H9 (cell line): ENCODE measurements around the gene OLIG2. TPM values are rescaled to one million over a fixed set of nuclear protein-coding genes. Genes with fewer than 3 reads are reported as not detected.

ENCODE experiments used
- DNase-seq: peaks from one replicate; pipeline ENCODE4 v3.0.0-alpha.2; 2017
- H2AFZ ChIP-seq: one replicate; pipeline ENCODE4 v1.6.1; 2013; ENCODE audit warnings: mild to moderate bottlenecking, low read length, control low read depth, moderate library complexity
- H2AK5ac ChIP-seq: 2 replicates; pipeline ENCODE4 v1.6.1; 2013; ENCODE audit warnings: low read length, control low read depth, mixed read lengths; ENCODE audit not compliant: insufficient read length
- H2BK120ac ChIP-seq: one replicate; pipeline ENCODE4 v1.6.1; 2013; ENCODE audit warnings: low read depth, mild to moderate bottlenecking, low read length, control low read depth, inconsistent platforms; ENCODE audit not compliant: poor library complexity, severe bottlenecking
- H2BK12ac ChIP-seq: 2 replicates; pipeline ENCODE4 v1.6.1; 2013; ENCODE audit warnings: low read length, control low read depth, mixed read lengths, low read depth; ENCODE audit not compliant: insufficient read length
- H2BK15ac ChIP-seq: 2 replicates; pipeline ENCODE4 v1.6.1; 2013; ENCODE audit warnings: low read depth, low read length, control low read depth
- H2BK20ac ChIP-seq: one replicate; pipeline ENCODE4 v1.6.1; 2013; ENCODE audit warnings: low read depth, mild to moderate bottlenecking, low read length, control low read depth, inconsistent platforms; ENCODE audit not compliant: poor library complexity, severe bottlenecking
- H2BK5ac ChIP-seq: 2 replicates; pipeline ENCODE4 v1.6.1; 2013; ENCODE audit warnings: low read length, control low read depth, mixed read lengths; ENCODE audit not compliant: insufficient read length
- H3K14ac ChIP-seq: 2 replicates; pipeline ENCODE4 v1.6.1; 2013; ENCODE audit warnings: low read length, control low read depth; ENCODE audit not compliant: insufficient read depth
- H3K18ac ChIP-seq: 2 replicates; pipeline ENCODE4 v1.6.1; 2013; ENCODE audit warnings: low read depth, mild to moderate bottlenecking, mixed read lengths, low read length, control low read depth; ENCODE audit not compliant: insufficient read length
- H3K23ac ChIP-seq: 2 replicates; pipeline ENCODE4 v1.6.1; 2013; ENCODE audit warnings: low read length, control low read depth, mixed read lengths, low read depth; ENCODE audit not compliant: insufficient read length
- H3K23me2 ChIP-seq: 2 replicates; pipeline ENCODE4 v1.6.1; 2013; ENCODE audit warnings: low read depth, mild to moderate bottlenecking, mixed read lengths, low read length, control low read depth; ENCODE audit not compliant: insufficient read length, poor library complexity, severe bottlenecking
- H3K27ac ChIP-seq: 2 replicates; pipeline ENCODE4 v1.5.1; 2013; ENCODE audit warnings: low read length, control low read depth, mixed read lengths, low read depth; ENCODE audit not compliant: insufficient read length
- H3K27me3 ChIP-seq: 2 replicates; pipeline ENCODE4 v1.6.1; 2013; ENCODE audit warnings: low read length, control low read depth, inconsistent platforms; ENCODE audit not compliant: insufficient read depth
- H3K4ac ChIP-seq: 2 replicates; pipeline ENCODE4 v1.6.1; 2013; ENCODE audit warnings: low read depth, mild to moderate bottlenecking, control low read depth, inconsistent platforms, low read length, moderate library complexity
- H3K4me1 ChIP-seq: 2 replicates; pipeline ENCODE4 v1.6.1; 2013; ENCODE audit warnings: low read length, control low read depth, inconsistent platforms; ENCODE audit not compliant: insufficient read depth
- H3K4me2 ChIP-seq: 2 replicates; pipeline ENCODE4 v1.6.1; 2013; ENCODE audit warnings: low read length, control low read depth, mixed read lengths; ENCODE audit not compliant: insufficient read length, insufficient read depth
- H3K56ac ChIP-seq: 2 replicates; pipeline ENCODE4 v1.6.1; 2013; ENCODE audit warnings: low read depth, mild to moderate bottlenecking, mixed read lengths, low read length, control low read depth; ENCODE audit not compliant: insufficient read length
- H3K79me1 ChIP-seq: 2 replicates; pipeline ENCODE4 v1.6.1; 2013; ENCODE audit warnings: low read depth, mild to moderate bottlenecking, moderate library complexity, low read length, control low read depth, inconsistent platforms; ENCODE audit not compliant: insufficient read depth, poor library complexity, severe bottlenecking
- H3K79me2 ChIP-seq: 2 replicates; pipeline ENCODE4 v1.6.1; 2013; ENCODE audit warnings: low read length, control low read depth, inconsistent platforms; ENCODE audit not compliant: insufficient read depth
- H3K9ac ChIP-seq: 2 replicates; pipeline ENCODE4 v1.6.1; 2013; ENCODE audit warnings: low read length, control low read depth, mixed read lengths; ENCODE audit not compliant: insufficient read length; ENCODE audit errors: extremely low read depth
- H3K9me3 ChIP-seq: one replicate; pipeline ENCODE4 v1.6.1; 2013; ENCODE audit warnings: low read depth, low read length, inconsistent platforms; ENCODE audit not compliant: control insufficient read depth
- H3T11ph ChIP-seq: one replicate; pipeline ENCODE4 v1.6.1; 2013; ENCODE audit warnings: mild to moderate bottlenecking, low read length, control low read depth, inconsistent platforms
- H4K20me1 ChIP-seq: one replicate; pipeline ENCODE4 v1.6.1; 2013; ENCODE audit not compliant: control insufficient read depth, insufficient read length, insufficient read depth
- H4K5ac ChIP-seq: 2 replicates; pipeline ENCODE4 v1.6.1; 2013; ENCODE audit warnings: low read depth, mild to moderate bottlenecking, mixed read lengths, low read length, control low read depth; ENCODE audit not compliant: insufficient read length
- H4K8ac ChIP-seq: replicated peaks from 2 replicates; pipeline ENCODE4 v1.6.1; 2013; ENCODE audit warnings: low read length, control low read depth, mixed read lengths, low read depth; ENCODE audit not compliant: insufficient read length
- H4K91ac ChIP-seq: 2 replicates; pipeline ENCODE4 v1.6.1; 2013; ENCODE audit warnings: low read depth, mild to moderate bottlenecking, moderate library complexity, mixed read lengths, low read length, control low read depth; ENCODE audit not compliant: insufficient read length
- H3K27ac Mint-ChIP-seq, 3 experiments: 2 replicates in 2 of 3; 3 replicates in 1 of 3; pipeline ENCODE4 v1.8.0; 2020 to 2021; ENCODE audit warnings: mixed read lengths in 3 of 3, mild to moderate bottlenecking in 1 of 3, moderate library complexity in 1 of 3
- H3K27me3 Mint-ChIP-seq: 2 replicates; pipeline ENCODE4 v1.8.0; 2021; ENCODE audit warnings: low read depth, mild to moderate bottlenecking, moderate library complexity, mixed read lengths
- H3K36me3 Mint-ChIP-seq, 3 experiments: 2 replicates in 2 of 3; 3 replicates in 1 of 3; pipeline ENCODE4 v1.8.0; 2020 to 2021; ENCODE audit warnings: low read depth in 3 of 3, mixed read lengths in 3 of 3; ENCODE audit not compliant: insufficient read depth in 1 of 3
- H3K4me1 Mint-ChIP-seq, 2 experiments: 2 replicates each; pipeline ENCODE4 v1.8.0; 2020; ENCODE audit warnings: mixed read lengths in 2 of 2
- H3K4me3 Mint-ChIP-seq, 2 experiments: 2 replicates in 1 of 2; 3 replicates in 1 of 2; pipeline ENCODE4 v1.8.0; 2020 to 2021; ENCODE audit warnings: mild to moderate bottlenecking in 2 of 2, mixed read lengths in 2 of 2, moderate library complexity in 1 of 2
- H3K9me3 Mint-ChIP-seq, 2 experiments: 2 replicates in 1 of 2; 3 replicates in 1 of 2; pipeline ENCODE4 v1.8.0; 2020; ENCODE audit warnings: mild to moderate bottlenecking in 2 of 2, mixed read lengths in 2 of 2, moderate library complexity in 1 of 2
- CTCF ChIP-seq: fragments of 200-600 bp; sonication (generic); conservative IDR thresholded peaks from 3 replicates; pipeline ENCODE4 v1.8.0; 2021; ENCODE audit warnings: antibody characterized with exemption, mild to moderate bottlenecking
- WGBS: extraction: QIAGEN DNeasy Blood & Tissue Kit; methylation state at CpG from one replicate; pipeline ENCODE4 v1.1.7; 2013; ENCODE audit warnings: missing lambda C conversion rate, low lambda C conversion rate, mixed read lengths; ENCODE audit not compliant: insufficient read length; ENCODE audit errors: extremely low coverage; 5-methylcytosine and 5-hydroxymethylcytosine counted together
- total RNA-seq: library from RNA; stranded (reverse); gene quantifications from 2 replicates; pipeline ENCODE4 v1.2.1, GENCODE V29; 2021

Gene OLIG2
- total RNA-seq, 1 experiment from 2014 or later = 1.4 TPM

- DNase-seq = no peak
- H2BK12ac ChIP-seq = no peak overlapping the region
- H4K8ac ChIP-seq = no peak overlapping the region
- H4K5ac ChIP-seq = no peak overlapping the region
- H3K27me3 Mint-ChIP-seq = peaks cover 8% of the 10 kb centered on the region
- H3K23me2 ChIP-seq = no peaks in the 10 kb centered on the region
- no peak overlapping the region for H3K23ac ChIP-seq
- no peak overlapping the region for H3K4me3 Mint-ChIP-seq
- H3K27me3 ChIP-seq = no peaks in the 10 kb centered on the region
- no peak overlapping the region for H3K27ac Mint-ChIP-seq
- H3K18ac ChIP-seq = no peak overlapping the region
- no peak overlapping the region for H3K27ac ChIP-seq
- H4K20me1 ChIP-seq = no peaks in the 10 kb centered on the region
- H2BK20ac ChIP-seq = no peak overlapping the region
- H3K4ac ChIP-seq = no peak overlapping the region
- H3K14ac ChIP-seq = no peak overlapping the region
- H3T11ph ChIP-seq = no peak overlapping the region
- H3K4me1 Mint-ChIP-seq = peaks cover 25 to 27% of the 10 kb centered on the region in 2 experiments
- no peak overlapping the region for H4K91ac ChIP-seq
- no peak overlapping the region for H2AFZ ChIP-seq
- H2BK5ac ChIP-seq = no peak overlapping the region
- H2BK15ac ChIP-seq = no peak overlapping the region
- H3K56ac ChIP-seq = no peak overlapping the region
- no peaks in the 10 kb centered on the region for H3K9me3 Mint-ChIP-seq
- no peak for TF ChIP-seq CTCF
- H3K9ac ChIP-seq = no peak overlapping the region
- H3K9me3 ChIP-seq = no peaks in the 10 kb centered on the region
- H3K4me2 ChIP-seq = no peak overlapping the region
- H2AK5ac ChIP-seq = no peak overlapping the region
- H2BK120ac ChIP-seq = no peak overlapping the region
- peaks cover 7% of the 10 kb centered on the region; the same call in 1 of the 2 replicates for H3K4me1 ChIP-seq
- H3K36me3 Mint-ChIP-seq = no peaks in the 10 kb centered on the region
- H3K79me2 ChIP-seq = no peaks in the 10 kb centered on the region
- H3K79me1 ChIP-seq = no peaks in the 10 kb centered on the region
- WGBS = no CpG with 5 or more reads among the region's 5 CpGs
Observed at GRCh38 chr21:32977216-32977615, 48.5 kb upstream of the OLIG2 start.
